ENCODE measurements around the gene TMEM222.

DNA sequence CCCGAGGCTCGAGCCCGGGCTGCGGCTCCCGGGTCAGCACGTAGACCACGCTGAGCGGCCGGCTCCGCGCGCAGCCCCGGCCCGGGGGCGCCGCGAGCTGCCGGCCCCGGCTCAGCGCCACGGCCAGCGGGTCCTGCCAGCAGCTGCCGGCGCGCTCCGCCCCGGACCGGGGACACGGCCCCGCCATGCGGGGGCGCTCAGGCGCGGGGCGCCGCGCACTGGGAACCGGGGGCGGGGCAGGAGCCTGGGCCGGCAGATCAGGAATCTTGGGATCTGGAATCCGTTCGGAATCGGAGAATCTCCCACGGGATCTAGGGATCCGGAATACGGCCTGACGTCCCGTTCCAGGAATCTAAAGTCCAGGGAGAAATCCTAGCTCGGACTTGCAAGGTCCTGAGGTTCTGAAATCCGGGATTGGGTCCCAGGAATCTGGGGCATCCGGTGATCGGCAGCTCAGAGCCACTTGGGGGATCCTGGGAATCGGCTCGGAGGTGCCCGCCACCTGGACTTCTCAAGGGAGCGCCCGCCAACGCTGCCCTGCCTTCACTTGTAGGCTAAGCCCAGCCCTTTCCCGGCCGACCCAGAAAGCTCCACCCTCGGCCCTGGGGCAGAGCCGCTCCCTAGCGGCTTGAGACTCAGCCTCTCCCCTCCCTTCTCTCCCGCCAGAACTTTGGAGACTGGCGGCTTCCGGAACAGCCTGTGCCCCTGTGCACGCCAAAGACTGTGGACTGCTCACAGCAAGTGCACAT, 44.6 kb downstream of the TMEM222 start, which contains the start of gene MAP3K6:
- TF ChIP-seq, protein P1, sequence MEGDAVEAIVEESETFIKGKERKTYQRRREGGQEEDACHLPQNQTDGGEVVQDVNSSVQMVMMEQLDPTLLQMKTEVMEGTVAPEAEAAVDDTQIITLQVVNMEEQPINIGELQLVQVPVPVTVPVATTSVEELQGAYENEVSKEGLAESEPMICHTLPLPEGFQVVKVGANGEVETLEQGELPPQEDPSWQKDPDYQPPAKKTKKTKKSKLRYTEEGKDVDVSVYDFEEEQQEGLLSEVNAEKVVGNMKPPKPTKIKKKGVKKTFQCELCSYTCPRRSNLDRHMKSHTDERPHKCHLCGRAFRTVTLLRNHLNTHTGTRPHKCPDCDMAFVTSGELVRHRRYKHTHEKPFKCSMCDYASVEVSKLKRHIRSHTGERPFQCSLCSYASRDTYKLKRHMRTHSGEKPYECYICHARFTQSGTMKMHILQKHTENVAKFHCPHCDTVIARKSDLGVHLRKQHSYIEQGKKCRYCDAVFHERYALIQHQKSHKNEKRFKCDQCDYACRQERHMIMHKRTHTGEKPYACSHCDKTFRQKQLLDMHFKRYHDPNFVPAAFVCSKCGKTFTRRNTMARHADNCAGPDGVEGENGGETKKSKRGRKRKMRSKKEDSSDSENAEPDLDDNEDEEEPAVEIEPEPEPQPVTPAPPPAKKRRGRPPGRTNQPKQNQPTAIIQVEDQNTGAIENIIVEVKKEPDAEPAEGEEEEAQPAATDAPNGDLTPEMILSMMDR (IDR thresholded peaks at IDR 0.05; ENCODE audit: insufficient read depth, low read length, poor library complexity, severe bottlenecking), result peak; percentile 24
- no peak for TF ChIP-seq EZH2phosphoT487 (conservative IDR thresholded peaks at IDR 0.05; ENCODE audit: low read length)
